Keratinocyte (primary cell): ENCODE measurements around the gene ZNF70.

Experiments
- CTCF ChIP-seq, 3 experiments: IDR thresholded peaks in 1 of 3; conservative IDR thresholded peaks in 1 of 3; optimal IDR thresholded peaks in 1 of 3; 2 replicates in 2 of 3; 3 replicates in 1 of 3; pipeline versions ENCODE3 to v1.5.1; 2011; ENCODE audit warnings: low read length in 3 of 3, mild to moderate bottlenecking in 3 of 3, moderate library complexity in 2 of 3, control low read depth in 1 of 3, inconsistent platforms in 1 of 3; ENCODE audit not compliant: insufficient read depth in 2 of 3; ENCODE audit errors: extremely low read depth in 1 of 3
- EZH2 ChIP-seq: IDR thresholded peaks from one replicate; pipeline ENCODE4 v1.6.1; 2012; ENCODE audit warnings: inconsistent platforms, mild to moderate bottlenecking, low read length, moderate library complexity

GRCh38 chr22:23697031-23697970 is 53.6 kb downstream of the ZNF70 start:
- no peak for TF ChIP-seq CTCF (optimal IDR thresholded peaks at IDR 0.05 in 1 of 3, IDR thresholded peaks at IDR 0.05 in 1 of 3, conservative IDR thresholded peaks at IDR 0.05 in 1 of 3; ENCODE audit: extremely low read depth in 1 of 3, insufficient read depth in 2 of 3, low read length in 3 of 3)
- TF ChIP-seq EZH2: no peak
